ENCODE measurements around the gene TRMT1.
A peak's percentile ranks its signal among the peaks of the same experiment; 100 is the strongest.

Gene TRMT1

GRCh38 chr19:13091400-13092157, 25.0 kb downstream of the TRMT1 start:
- peak; percentile 76 for DNase-seq

- DNase-seq: no peak
Observed at GRCh38 chr19:13090511-13091231, 25.9 kb downstream of the TRMT1 start.

- DNase-seq: no peak
Observed at GRCh38 chr19:13089857-13090507, 26.6 kb downstream of the TRMT1 start.

- no peak for DNase-seq
Observed at GRCh38 chr19:13089139-13089856, 27.2 kb downstream of the TRMT1 start.

- no peak for DNase-seq
Observed at GRCh38 chr19:13087795-13088537, 28.6 kb downstream of the TRMT1 start.

- DNase-seq: no peak
Observed at GRCh38 chr19:13087295-13087694, 29.2 kb downstream of the TRMT1 start.

GRCh38 chr19:13086341-13086740, 30.2 kb downstream of the TRMT1 start:
- DNase-seq: no peak

GRCh38 chr19:13085666-13086065, 30.9 kb downstream of the TRMT1 start:
- DNase-seq: no peak

GRCh38 chr19:13083627-13084026, 32.9 kb downstream of the TRMT1 start:
- DNase-seq: no peak

GRCh38 chr19:13083008-13083404, 33.5 kb downstream of the TRMT1 start:
- no peak for DNase-seq

- no peak for DNase-seq
Observed at GRCh38 chr19:13082192-13083007, 34.1 kb downstream of the TRMT1 start.

GRCh38 chr19:13079542-13079986, 37.0 kb downstream of the TRMT1 start:
- DNase-seq: no peak

- DNase-seq: no peak
Observed at GRCh38 chr19:13078897-13079541, 37.5 kb downstream of the TRMT1 start.

GRCh38 chr19:13078381-13078780, 38.2 kb downstream of the TRMT1 start:
- DNase-seq: no peak

GRCh38 chr19:13077240-13077639, 39.3 kb downstream of the TRMT1 start:
- no peak for DNase-seq

- no peak for DNase-seq
Observed at GRCh38 chr19:13076787-13077186, 39.8 kb downstream of the TRMT1 start.

GRCh38 chr19:13076320-13076719, 40.2 kb downstream of the TRMT1 start:
- DNase-seq: no peak

- no peak for DNase-seq
Observed at GRCh38 chr19:13074378-13074777, 42.2 kb downstream of the TRMT1 start.

GRCh38 chr19:13073263-13073662, 43.3 kb downstream of the TRMT1 start:
- DNase-seq: no peak

GRCh38 chr19:13072188-13072908, 44.2 kb downstream of the TRMT1 start:
- DNase-seq: no peak
